Kidney (tissue), 14 donors: ENCODE measurements around the gene SCAMP2. TPM values are rescaled to one million over a fixed set of nuclear protein-coding genes. Genes with fewer than 3 reads are reported as not detected.

Experiments used
- DNase-seq, 5 donors: peaks; one replicate each; pipeline ENCODE4 v3.0.0-alpha.2; 2013 to 2020
- FAIRE-seq: peaks from 2 replicates; lab custom pipeline; 2012; peaks lifted over from hg19 to GRCh38; lab: Jason Lieb, UNC
- H3K27ac ChIP-seq, 2 donors: one replicate each; pipeline ENCODE4 v1.7.0; 2013; ENCODE audit warnings: low read depth in 2 of 2, low read length in 2 of 2, inconsistent platforms in 1 of 2
- H3K27me3 ChIP-seq: one replicate; pipeline ENCODE4 v1.7.1; 2013; ENCODE audit warnings: low read length, inconsistent platforms; ENCODE audit not compliant: control insufficient read depth, insufficient read depth
- H3K36me3 ChIP-seq, 3 donors: one replicate each; pipeline versions ENCODE4 v1.7.0 to v1.7.1; 2013; ENCODE audit warnings: low read length in 3 of 3, control low read depth in 1 of 3, inconsistent platforms in 1 of 3; ENCODE audit not compliant: insufficient read depth in 3 of 3, control insufficient read depth in 2 of 3
- H3K4me1 ChIP-seq, 3 donors: one replicate each; pipeline versions ENCODE4 v1.7.0 to v1.7.1; 2013; ENCODE audit warnings: low read length in 3 of 3, inconsistent platforms in 1 of 3, low read depth in 1 of 3; ENCODE audit not compliant: control insufficient read depth in 2 of 3, insufficient read depth in 2 of 3
- H3K4me3 ChIP-seq, 3 donors: one replicate each; pipeline versions ENCODE4 v1.7.0 to v1.8.1; 2013; ENCODE audit warnings: low read length in 3 of 3, control low read depth in 1 of 3, inconsistent platforms in 1 of 3
- H3K9ac ChIP-seq, 3 donors: one replicate each; pipeline versions ENCODE4 v1.7.0 to v1.7.1; 2013; ENCODE audit warnings: low read length in 3 of 3, control low read depth in 1 of 3, inconsistent platforms in 1 of 3
- H3K9me3 ChIP-seq, 3 donors: one replicate each; pipeline versions ENCODE4 v1.7.0 to v1.7.1; 2013; ENCODE audit warnings: low read length in 3 of 3, control low read depth in 1 of 3, inconsistent platforms in 1 of 3; ENCODE audit not compliant: control insufficient read depth in 2 of 3, insufficient read depth in 1 of 3
- intact Hi-C: fragments of 100-400 bp; cut with DNase I; formaldehyde crosslinking; loops from one replicate; pipeline ENCODE4 v1.11.1; 2022
- polyA plus RNA-seq: library from polyadenylated mRNA; stranded (reverse); fragments of 350-450 nt; fragmentation: Illumina TruSeq; extraction: RNeasy Lipid Tissue Mini Kit (QIAGEN cat#74804); gene quantifications from one replicate; pipeline ENCODE4 v1.2.3, GENCODE V29; 2014; ENCODE audit warnings: low read depth, low replicate concordance; ENCODE audit not compliant: insufficient read depth
- total RNA-seq: library from RNA; stranded (reverse); fragmentation: NEBNext Ultra II Directional; extraction: Animal tissue kit (Norgen Biotek cat#: 25700); gene quantifications from one replicate; pipeline ENCODE4 v1.2.1, GENCODE V29; 2021
- TF ChIP-seq, protein P1 (sequence below): IDR thresholded peaks from 3 replicates; pipeline ENCODE4 v1.5.1; 2012; ENCODE audit warnings: mild to moderate bottlenecking, moderate library complexity, borderline replicate concordance; ENCODE audit not compliant: insufficient read depth; ENCODE audit errors: extremely low read depth
- donor health status: control.
- donor health status: control.
- donor health status: control.
- donor health status: control.
- donor health status: control.
- donor health status: DM: yes; HTN: yes; CAD: no.
- donor health status: Normal renal cell carcinoma (clear cell type).

SCAMP2 gene
- total and polyA plus RNA-seq, 2 donors from 2014 or later, result 87.9 to 102 TPM

DNA sequence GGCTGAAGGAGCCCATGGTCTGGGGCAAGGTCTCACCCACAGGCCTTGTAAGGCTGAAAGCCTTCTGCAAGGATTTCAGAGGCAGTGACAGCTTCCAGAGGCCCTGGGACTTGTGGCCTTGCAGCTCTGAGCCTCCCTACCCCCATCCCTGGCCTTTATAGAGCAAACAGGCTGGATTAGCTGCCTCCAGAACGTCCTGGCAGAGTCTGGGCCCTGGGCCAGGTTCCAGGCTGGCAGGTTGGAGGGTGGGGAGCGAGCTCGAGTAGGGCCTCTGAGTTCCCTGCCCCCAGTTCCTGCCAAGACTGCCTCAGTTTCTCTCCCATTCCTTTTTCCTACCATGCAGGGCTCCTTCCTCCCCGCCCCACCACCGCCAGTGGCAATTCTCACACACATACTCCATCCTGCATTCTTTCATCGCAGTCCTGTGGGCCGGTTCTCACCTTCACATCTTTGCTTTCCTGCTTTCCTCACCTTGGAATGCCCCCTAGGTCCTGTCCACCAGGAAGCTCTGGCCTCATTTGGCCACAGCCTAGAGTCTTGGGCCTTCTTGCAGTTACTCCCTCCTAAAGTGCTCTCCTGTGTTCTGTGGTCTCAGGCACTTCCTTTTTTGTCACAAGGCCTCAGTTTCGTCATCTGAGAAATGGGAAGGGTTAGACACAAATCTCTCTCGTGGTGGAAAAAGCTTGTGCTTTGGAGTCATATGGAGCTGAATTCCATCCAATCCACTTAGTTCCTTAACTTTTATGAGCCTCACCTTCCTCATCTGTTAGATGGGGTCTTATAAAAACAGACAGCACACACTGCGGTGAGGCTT is 57.8 kb downstream of the SCAMP2 start:
- intact Hi-C loops, result no loop called here
- TF ChIP-seq, protein P1, sequence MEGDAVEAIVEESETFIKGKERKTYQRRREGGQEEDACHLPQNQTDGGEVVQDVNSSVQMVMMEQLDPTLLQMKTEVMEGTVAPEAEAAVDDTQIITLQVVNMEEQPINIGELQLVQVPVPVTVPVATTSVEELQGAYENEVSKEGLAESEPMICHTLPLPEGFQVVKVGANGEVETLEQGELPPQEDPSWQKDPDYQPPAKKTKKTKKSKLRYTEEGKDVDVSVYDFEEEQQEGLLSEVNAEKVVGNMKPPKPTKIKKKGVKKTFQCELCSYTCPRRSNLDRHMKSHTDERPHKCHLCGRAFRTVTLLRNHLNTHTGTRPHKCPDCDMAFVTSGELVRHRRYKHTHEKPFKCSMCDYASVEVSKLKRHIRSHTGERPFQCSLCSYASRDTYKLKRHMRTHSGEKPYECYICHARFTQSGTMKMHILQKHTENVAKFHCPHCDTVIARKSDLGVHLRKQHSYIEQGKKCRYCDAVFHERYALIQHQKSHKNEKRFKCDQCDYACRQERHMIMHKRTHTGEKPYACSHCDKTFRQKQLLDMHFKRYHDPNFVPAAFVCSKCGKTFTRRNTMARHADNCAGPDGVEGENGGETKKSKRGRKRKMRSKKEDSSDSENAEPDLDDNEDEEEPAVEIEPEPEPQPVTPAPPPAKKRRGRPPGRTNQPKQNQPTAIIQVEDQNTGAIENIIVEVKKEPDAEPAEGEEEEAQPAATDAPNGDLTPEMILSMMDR, result no peak
- Histone ChIP-seq H3K9me3 (no peaks in the 10 kb centered on the region), H3K27me3 (no peaks in the 10 kb centered on the region), H3K36me3 (no peaks in the 10 kb centered on the region), H3K4me1 (no peaks in the 10 kb centered on the region), H3K9ac (no peak overlapping the region), H3K4me3 (no peak overlapping the region), H3K27ac (no peak overlapping the region)
- FAIRE-seq (no peak), DNase-seq (no peak)

DNA sequence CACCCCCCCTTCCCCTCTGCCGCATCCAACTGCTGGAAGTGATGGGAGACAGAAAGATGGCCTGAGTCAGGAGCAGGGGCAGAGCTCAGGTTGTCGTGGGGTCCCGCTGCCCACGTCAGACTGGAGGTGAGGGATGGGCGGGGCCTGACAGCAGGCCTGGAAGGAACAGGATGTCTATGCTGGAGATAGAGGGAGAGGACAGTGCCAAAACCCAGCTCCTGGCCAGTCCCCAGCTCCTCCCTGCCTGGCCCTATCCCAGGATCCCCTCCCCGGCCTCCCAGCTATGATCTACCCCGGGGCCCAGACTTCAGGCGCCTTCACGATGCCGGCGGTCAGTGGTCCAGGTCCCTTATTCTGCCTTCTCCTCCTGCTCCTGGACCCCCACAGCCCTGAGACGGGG is 60.6 kb downstream of the SCAMP2 start, which contains the start of gene LMAN1L:
Gene LMAN1L, plus strand, starts transcription at position 303 of the 400 bp plus-strand sequence. Its CDS starts 20 bp downstream, at position 323.
- H3K9ac ChIP-seq, result no peak within 1 kb of the TSS
- H3K4me1 ChIP-seq, result no peaks in the 10 kb centered on the region
- H3K27ac ChIP-seq, result no peak within 1 kb of the TSS
- TF ChIP-seq, protein P1, result no peak
- H3K9me3 ChIP-seq, result no peaks in the 10 kb centered on the region
- FAIRE-seq, result no peak
- intact Hi-C loops, result no loop called here
- no peaks in the 10 kb centered on the region for H3K27me3 ChIP-seq
- H3K36me3 ChIP-seq, result no peaks in the 10 kb centered on the region
- no peak for DNase-seq
- no peak within 1 kb of the TSS for H3K4me3 ChIP-seq

DNA sequence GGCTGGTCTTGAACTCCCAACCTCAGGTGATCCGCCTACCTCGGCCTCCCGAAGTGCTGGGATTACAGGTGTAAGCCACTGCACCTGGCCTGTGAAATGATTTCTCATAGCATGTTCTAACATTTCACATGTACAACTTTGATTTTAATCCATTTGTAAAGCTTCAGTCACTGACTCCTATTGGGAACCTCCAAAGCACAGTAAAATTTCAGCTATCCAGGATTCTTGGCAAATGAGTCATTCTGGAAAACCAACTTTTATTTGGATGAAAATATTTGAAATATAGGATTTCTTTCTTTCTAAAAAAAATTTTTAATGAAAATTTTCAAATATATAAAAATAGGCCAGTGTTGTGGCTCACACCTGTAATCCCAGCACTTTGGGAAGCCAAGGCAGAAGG is 63.2 kb downstream of the SCAMP2 start:
- intact Hi-C loops, result no loop called here

More for the DNA sequence above, 63.2 kb downstream of the SCAMP2 start:
- TF ChIP-seq, protein P1, result no peak
- FAIRE-seq (no peak), DNase-seq (no peak)
- H3K27ac ChIP-seq, result no peak overlapping the region
- no peak overlapping the region for H3K4me3 ChIP-seq
- no peaks in the 10 kb centered on the region for H3K36me3 ChIP-seq
- H3K27me3 ChIP-seq, result no peaks in the 10 kb centered on the region
- no peak overlapping the region for H3K9ac ChIP-seq
- no peaks in the 10 kb centered on the region for H3K4me1 ChIP-seq
- H3K9me3 ChIP-seq, result no peaks in the 10 kb centered on the region
